Erythroblast (primary cell): ENCODE data around the gene SEC11A.

Experiments used
- DNase-seq, 2 experiments: peaks; one replicate each; lab custom pipeline; 2025; lab: John Stamatoyannopoulos, UW
- GATA1 ChIP-seq: IDR thresholded peaks from 2 replicates; pipeline ENCODE4 v1.6.1; 2011; ENCODE audit warnings: low read depth, mild to moderate bottlenecking, control low read depth, low read length, moderate library complexity
- POLR2A ChIP-seq: IDR thresholded peaks from 2 replicates; pipeline ENCODE4 v1.6.1; 2011; ENCODE audit warnings: mild to moderate bottlenecking, low read length

SEC11A gene

DNA sequence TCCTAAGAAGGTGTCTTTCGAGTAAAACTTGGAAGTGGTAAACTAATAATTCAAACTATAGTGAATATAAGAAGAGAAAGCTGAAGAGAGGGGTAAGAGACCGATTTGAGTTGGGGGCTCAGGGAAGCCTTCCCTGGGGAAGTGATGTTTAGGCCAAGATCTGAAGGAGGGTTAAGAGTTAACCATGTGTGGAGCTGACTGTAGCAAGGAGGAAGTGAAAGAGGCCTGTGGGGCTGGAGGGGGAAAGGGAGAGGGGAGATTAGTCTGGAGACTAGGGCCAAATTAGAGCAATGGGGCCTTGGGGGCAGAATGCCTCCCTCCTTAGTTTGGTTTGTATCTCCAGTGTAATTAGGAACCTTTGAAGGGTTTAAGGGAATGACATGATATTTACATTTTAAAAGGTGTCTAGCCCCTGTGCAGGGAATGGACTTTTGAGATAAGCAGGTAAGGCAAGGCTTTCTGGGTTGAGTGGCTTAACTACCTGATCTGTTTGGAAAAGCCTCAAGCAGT, 34.7 kb upstream of the SEC11A start:
- DNase-seq = peak; percentile 31 to 45
- TF ChIP-seq POLR2A = no peak
- no peak for TF ChIP-seq GATA1

DNA sequence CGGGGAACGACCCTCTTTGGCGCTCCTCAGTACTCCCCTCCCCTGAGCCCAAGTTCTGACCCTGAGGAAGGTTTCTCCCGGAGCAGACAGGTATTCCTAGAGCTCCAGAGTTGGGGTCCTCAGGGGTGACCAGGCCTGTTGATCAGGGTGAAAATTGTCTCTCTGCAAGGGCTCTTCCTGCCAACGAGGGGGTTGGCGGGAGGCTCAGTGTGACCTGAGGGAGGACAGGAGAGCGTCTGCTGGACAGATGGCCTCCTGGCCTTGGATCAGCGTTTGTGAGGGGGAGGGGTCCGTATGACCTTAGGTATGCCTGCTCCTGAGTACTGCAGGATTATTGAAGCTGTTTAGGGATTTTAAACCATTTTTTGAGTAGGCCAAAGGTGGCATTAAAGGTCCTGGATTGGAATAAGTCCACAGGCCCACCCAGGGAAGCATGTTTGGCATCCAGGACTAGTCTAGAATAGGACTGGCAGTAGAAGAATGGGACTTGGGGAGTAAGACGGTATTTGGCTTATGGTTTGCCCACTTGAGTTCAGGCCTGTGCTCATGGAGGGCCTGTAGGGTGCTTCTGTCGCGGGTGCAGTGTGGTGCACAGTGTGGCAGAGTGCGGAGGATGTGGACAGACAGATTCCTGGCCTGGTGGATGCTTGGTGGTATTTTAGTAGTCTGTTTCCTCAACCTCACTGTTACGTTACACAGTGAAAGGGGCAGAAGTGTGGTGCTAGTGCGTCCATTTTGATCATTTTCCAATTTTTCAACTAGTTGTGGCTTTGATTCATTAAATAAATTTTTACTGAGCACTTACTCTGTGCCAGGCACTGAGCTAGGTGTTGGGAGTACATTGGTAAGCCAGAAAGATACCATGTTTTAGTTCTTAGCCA, 33.4 kb upstream of the SEC11A start:
- TF ChIP-seq POLR2A (no peak), GATA1 (no peak)
- DNase-seq = peak; percentile 69

- peak; percentile 86 to 92 for DNase-seq
- TF ChIP-seq GATA1 (no peak), POLR2A (no peak)
Observed at GRCh38 chr15:84748274-84749110, 32.6 kb upstream of the SEC11A start, which contains the start of gene ZNF592. Gene ZNF592 (plus strand): TSS chr15:84748592. CDS start chr15:84782676, 34,084 bp downstream.

- TF ChIP-seq POLR2A (peak; percentile 84), GATA1 (no peak)
- DNase-seq = peak; percentile 86 to 90
Observed at GRCh38 chr15:84747416-84748273, 31.7 kb upstream of the SEC11A start.

- TF ChIP-seq POLR2A = no peak
- no peak for TF ChIP-seq GATA1
- no peak for DNase-seq
Observed at GRCh38 chr15:84741121-84741520, 25.2 kb upstream of the SEC11A start.

DNA sequence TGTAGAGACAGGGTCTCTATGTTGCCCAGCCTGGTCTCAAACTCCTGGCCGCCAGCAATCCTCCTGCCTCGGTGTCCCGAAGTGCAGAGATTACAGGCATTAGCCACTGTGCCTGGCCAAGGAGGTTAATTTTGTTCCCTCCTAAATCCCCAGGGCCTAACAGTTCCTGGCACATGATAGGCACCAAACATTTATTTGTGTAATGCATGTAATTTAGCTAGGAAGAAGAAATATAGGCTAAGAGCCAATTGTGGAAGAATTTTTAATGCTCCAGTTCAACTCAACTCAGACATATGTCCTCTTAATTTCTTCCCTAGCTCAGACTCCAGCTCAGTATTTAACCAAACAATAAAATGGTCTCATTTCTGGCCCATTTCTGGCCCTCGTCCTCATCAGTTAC, 24.8 kb upstream of the SEC11A start:
- TF ChIP-seq GATA1 = no peak
- TF ChIP-seq POLR2A = no peak

GRCh38 chr15:84737005-84737404, 21.1 kb upstream of the SEC11A start:
- no peak for TF ChIP-seq POLR2A
- no peak for TF ChIP-seq GATA1
- DNase-seq = no peak

More for the DNA sequence above, 24.8 kb upstream of the SEC11A start:
- DNase-seq = no peak

DNA sequence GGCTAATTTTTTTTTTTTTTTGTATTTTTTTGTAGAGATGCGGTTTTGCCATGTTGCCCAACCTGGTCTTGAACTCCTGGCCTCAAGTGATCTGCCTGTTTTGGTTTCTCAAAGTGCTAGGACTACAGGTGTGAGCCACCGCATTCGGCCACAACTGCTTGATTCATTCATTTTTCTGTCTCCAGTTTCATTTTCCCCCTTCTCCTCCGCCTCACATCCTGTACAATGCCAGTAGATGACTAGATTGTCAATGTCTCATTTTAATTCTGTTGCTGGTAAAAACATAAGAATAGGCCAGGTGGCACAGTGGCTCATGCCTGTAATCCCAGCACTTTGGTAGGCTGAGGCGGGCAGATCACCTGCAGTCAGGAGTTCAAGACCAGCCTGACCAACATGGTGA, 20.4 kb upstream of the SEC11A start:
- TF ChIP-seq GATA1 (no peak), POLR2A (no peak)
- DNase-seq = no peak

DNA sequence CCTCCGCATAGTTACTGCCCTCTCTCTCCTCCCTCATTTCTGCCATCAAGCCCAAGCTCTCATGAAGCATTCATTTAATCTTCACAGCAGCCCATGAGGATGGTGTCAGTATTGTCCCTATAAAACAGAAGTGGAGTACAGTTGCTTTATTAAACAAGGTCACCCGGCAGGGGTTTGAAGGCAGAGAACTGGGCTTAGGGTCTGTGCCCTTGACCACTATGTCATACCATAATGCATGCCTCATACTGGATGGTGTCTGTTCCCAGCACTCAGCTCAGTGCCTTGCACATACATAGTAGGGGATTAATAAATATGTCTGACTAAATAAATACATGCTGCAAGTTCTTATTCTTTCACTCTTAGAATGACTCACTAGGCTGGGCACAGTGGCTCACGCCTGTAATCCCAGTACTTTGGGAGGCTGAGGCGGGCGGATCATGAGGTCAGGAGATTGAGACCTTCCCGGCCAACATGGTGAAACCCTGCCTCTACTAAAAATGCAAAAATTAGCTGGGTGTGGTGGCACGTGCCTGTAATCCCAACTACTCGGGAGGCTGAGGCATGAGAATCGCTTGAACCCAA, 19.6 kb upstream of the SEC11A start:
- DNase-seq = peak in 1 of 2 experiments; percentile 39
- peak; percentile 21 for TF ChIP-seq POLR2A

DNA sequence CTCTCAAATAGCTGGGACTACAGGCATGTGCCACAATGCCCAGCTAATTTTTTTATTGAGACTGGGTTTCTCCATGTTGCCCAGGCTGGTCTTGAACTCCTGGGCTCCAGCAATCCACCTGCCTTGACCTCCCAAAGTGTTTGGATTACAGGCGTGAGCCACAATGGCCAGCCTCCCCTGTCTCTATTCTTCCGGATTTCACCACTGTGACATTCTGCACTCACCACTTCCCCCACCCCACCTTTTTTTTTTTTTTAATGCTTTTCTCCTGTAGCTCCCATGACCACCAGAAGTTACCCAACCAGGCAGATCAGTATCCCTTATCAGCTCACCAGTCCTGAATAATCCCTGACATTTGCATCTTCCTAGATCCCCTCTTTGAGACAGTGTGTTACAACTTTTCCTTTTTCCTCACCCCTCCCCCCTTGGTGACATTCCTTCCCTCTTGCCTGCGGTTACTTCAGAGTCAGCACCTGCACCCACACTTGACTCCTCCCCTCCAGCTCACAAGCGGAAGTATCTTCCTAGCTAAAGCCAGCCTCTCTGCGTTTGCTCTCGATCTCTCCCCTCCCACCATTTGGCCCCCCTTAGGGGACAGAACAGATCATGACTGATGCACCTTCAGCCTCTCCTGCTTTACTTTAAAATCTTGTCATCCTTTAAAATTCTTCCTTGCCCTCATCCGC, 19.0 kb upstream of the SEC11A start:
- TF ChIP-seq GATA1 (no peak), POLR2A (peak; percentile 45)
- peak; percentile 62 to 74 for DNase-seq

DNA sequence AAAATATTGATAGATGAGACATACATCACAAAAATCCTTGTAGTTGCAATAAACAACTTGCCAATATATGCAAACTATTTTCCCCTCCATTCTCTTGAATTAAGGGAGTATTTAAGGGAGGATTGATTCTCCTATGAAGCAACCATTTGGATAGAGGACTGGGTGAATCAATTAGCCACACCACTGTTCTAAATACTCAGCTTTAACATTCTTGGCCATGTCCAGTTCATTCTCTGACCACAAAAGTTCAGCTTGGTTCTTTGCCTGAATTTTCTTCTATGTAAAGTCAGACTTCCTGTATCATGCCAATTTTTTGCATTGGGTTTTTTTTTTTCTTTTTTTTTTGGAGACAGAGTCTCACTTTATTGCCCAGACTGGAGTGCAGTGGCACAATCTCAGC, 15.8 kb upstream of the SEC11A start:
- DNase-seq = no peak
- TF ChIP-seq GATA1 = no peak
- TF ChIP-seq POLR2A = no peak

DNA sequence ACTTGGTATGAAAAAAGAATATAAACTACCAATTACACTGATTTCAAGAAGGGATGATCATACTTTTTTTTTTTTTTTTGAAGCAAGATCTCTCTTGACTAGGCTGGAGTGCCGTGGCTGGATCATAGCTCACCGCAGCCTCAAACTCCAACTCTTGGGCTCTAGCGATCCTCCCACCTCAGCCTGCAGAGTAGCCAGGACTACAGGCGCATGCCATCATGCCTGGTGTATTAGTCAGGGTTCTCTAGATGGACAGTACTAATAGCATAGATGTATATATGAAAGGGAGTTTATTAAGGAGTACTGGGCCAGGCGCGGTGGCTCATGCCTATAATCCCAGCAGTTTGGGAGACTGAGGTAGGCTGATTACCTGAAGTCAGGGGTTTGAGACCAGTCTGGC, 11.5 kb upstream of the SEC11A start:
- no peak for DNase-seq
- TF ChIP-seq POLR2A (no peak), GATA1 (no peak)
